GM18519 (cell line): ENCODE data around the gene ANOS1.
"Not testable (repeated sequence)": the region's sequence is repeated elsewhere in the genome, so short reads cannot be mapped to it uniquely, and the experiment has no call there.

ENCODE experiments used
- ATAC-seq: cut with Tn5 transposase; IDR thresholded peaks from one replicate; pipeline ENCODE4 v1.9.1; 2021; ENCODE audit warnings: mild to moderate bottlenecking, moderate library complexity; ENCODE audit not compliant: unreplicated experiment, low FRiP score

The ANOS1 gene

DNA sequence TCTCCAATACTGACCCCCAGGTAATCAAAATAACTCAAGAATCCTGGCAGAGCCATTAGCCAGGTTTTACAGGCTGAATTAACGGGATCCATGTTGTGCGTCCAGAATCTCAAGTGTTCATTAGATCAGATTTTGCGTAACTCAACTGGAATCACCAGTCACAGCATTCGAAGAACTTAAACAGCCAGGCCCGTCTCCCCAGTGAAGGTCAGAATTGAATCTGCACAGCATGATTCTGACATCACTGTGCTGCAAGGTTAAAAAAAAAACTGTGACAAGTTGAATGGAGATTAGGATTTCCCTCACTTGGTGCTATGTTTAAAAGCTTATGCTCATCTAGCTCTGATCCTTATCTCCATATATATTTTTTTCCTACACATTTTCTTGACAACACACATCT lies 96.1 kb downstream of the ANOS1 start:
- no peak for ATAC-seq

DNA sequence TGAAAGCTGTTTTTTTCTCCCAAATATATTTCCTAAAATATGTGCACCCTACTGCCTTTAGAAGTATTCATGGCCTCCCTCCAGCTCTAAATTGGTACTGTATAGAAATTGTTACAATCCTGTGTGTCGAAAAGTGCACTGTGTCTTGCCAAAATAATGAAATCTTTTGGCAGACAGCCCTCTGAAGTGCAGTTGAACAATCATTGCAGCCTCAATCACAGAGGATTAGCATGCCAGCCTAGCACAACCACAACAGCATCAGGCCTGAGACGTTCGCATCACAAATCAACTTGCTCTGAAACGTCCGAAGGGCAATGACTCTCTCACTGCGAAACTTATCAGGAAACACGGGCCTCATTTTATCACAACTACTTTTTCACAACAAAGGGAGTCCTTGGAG lies 99.0 kb downstream of the ANOS1 start:
- ATAC-seq = no peak

DNA sequence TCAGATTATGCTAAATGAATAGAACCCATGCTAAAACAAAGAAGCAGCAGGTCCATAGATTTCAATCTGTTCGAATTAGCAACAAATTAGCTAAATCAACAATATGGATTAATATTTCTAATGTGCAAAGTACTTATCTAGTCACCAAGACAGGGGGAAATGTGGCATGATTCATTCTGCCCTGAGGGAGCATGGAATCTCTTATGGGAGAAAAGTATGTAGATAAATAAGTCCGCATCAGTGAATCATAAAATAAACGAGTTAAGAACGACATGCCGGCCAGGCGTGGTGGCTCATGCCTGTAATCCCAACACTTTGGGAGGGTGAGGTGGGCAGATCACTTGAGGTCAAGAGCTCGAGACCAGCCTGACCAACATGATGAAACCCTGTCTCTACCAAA lies 102.1 kb downstream of the ANOS1 start:
- no peak for ATAC-seq

DNA sequence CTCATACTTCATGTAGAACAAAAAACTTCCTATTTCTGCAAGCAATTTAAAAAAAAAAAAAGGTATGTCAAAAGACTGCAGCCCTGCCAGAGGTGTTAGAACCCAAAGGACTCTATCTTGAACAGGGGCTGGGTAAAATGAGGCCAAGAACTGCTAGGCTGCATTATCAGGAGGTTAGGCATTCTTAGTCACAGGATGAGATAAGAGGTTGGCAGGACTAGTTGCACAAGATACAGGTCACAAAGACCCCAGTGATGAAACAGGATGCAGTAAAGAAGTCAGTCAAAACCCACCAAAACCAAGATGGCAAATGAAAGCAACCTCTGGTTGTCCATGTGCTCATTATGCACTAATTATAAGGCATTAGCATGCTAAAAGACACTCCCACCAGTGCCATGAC lies 104.1 kb downstream of the ANOS1 start:
- no peak for ATAC-seq

DNA sequence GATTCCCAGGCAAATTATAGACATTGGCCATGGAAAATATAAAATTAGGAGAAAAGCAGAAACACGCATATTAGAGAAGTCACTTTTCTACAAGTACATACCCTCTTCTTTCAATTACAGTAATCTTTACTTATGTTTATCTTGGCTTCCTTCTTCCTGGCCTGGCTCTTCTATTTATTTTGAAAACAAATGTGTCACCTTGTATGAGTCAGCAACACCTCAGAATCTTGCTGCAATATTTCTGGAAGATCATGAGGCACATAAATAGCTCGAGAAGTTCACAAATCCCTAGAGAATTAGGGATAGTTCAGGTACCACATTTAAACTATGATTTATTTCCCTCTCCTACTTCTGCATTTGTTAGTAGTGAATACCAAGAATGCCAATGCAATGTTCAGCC lies 124.6 kb downstream of the ANOS1 start:
- no peak for ATAC-seq

DNA sequence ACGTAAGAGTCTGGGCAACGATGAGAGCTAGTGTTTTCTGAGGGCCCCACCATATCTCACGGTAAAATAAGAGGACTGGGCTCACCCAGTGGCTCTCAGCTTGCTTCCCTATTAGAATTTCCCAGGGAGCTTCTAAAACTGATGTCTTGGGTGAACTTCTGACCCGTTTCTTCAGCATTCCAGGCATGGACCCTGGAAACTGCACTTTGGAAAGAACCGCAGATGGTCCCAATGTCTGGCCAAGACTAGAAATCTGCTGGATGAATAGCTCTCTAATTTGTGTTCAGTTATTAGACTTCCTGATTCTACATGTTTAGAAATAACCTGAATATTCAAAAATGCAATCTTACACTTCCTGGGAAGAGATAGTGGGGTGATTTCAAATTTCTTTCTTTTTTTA lies 127.8 kb downstream of the ANOS1 start:
- no peak for ATAC-seq

DNA sequence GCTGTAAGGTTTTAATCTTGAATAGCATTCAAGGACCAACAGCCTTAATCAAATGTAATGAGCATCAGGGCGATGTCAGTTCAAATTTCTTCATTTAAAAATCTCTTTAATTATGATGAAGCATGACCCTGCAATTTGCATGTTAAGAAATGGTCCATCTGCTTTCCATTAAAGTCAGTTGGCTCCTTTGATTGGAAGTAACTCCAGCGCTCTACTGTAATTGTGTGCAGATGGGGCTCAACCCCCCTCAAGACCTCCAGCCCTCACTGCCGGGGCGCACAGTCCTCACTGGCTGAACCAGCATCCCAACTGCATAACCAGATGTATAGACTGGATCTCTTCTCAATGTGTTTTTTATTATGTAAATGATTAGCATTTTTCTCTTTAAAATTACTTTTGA lies 140.4 kb downstream of the ANOS1 start:
- no peak for ATAC-seq

DNA sequence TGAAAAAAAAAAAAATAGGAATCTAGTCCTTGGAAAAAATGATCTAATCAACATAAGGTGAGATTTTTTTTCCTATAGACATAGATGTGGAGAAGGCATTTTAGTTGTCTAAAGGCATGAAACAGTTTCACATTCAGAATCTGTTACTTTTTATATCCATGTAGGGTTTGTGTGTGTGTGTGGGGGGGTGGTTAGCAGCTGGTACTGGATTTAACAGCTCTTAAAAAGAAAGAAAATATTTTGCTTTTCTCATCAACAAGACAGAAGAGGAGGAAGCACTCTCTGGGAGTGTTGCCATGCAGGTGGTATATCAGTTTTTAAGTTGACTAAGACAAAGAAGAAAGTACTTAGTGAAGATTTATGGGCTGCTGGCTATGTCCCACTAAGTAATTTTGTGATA lies 145.0 kb downstream of the ANOS1 start:
- ATAC-seq = no peak

DNA sequence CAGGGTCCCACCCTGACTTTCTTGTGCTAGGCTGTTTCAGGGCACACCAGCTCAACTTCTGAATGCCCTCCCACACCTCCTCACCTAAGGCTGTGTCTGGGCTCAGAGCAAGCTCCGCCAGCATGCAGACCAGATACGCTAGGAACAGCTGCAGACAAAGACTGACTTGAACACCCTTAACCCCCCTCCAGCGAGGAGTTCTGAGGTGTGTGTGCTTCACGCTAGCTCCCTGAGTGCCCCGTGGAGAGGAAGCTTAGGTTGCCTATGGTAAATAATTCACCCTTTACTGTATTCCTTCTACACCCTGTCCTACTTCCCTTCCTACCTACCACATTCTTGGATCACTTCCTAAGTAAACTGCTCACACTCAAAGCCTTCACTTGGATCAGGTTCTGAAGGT lies 152.3 kb downstream of the ANOS1 start:
- ATAC-seq = no peak

DNA sequence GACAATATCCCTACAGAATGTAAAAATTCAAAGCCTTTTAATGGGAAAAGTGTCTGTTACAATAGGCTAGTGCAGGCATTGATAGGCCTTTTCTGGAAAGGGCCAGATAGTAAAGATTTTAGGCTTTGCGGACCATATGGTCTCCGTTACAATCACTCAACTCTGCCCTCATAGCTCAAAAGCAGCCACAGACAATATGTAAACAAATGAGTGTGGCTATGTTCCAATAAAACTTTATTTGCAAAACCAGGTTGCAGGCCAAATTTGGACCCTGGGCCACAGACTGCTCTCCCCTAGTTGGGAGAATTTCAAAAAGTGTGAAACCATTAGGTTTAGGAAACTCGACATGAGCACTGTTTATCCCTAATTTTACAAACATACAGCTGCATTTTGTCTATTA lies 155.1 kb downstream of the ANOS1 start:
- ATAC-seq = no peak

DNA sequence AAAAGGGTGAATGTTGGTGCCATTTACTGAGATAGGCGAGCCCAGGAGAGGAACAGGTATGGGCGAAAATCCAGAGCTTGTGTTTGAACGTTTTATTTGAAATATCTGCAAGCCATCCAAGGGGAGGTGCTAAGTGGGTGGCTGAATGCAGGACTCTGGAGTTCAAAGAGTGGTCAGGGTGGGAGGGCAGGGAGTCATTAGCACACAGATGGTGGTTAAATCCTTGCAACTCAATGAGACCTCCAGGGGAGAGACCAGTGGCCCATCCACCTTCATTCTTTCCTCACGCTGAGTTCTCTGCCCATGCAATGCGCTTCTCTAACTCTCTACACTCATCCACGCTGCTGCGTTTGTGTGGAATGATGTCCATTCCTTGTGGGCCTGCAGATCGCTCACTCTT lies 166.2 kb downstream of the ANOS1 start:
- no peak for ATAC-seq

DNA sequence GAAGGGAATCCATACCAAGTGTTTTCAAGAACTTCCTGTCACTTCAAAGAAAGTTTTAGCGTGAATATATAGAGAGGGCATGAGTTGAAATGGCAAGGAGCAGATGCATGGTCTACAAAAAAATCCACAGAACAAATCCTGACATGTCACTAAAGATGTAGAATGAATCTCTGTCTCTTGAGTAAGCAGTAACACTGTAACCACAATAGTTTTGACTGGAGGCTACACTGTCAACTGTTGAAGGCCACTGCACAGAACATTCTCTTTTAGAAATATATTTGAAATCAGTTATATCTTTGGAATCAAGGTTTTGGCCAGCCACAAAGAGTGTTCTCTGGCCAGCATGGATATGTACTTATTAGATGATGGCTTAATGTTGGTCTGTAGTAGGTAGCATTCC lies 183.5 kb downstream of the ANOS1 start:
- ATAC-seq = no peak

DNA sequence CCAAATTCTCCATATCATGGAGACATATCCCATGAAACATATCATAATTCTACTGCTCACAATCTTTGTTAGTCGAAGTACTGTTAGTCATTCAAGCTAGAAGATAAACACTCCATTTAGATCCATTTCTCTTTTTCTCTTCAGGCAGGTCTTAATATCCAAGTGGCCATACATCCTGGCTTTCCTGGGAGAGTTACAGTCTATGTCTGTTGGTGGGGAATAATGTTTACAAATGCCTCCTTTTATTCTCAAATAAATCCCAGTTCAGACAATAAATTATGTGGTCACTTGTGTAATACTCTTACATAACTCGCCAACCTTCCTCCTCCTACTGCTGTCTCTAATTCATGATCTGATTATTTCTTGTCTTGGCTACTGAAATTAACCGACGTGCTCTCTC lies 185.2 kb downstream of the ANOS1 start:
- no peak for ATAC-seq

DNA sequence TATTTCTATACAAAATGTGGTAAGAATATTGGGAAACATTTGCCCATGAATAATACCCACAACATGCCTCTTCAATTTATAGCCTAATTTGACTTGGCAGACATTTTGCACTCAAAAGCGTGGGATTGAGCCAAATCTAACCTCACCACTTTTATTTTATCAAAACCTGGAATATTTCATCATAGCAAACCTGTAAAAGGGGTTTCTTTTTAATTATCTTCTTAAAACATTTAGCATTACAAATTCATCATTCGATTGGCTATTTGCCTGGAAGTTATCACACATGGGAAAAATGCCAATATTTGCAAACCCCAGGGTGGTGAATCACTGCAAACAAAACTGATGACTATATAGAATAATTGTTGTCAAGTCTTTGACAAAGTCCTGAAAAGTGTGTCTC lies 211.1 kb downstream of the ANOS1 start:
- ATAC-seq = no peak

DNA sequence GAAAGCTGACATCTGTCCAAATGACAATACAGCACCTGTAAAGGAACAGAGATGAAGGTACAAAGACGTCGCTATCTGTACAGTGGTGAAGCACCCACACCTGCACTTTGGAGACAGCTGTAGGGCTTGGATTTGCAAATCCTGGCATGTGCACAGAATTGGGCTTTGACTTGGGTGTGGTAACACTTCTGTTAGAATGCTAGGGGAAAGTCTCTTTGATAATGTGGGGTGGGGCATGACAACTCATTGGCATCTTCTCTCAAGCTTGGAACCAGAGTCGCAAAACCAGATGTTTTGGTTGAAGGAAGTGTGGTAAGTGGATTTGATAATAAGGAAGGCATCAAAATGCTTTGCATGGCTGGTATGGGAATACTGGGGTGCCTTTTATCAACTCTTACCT lies 211.8 kb downstream of the ANOS1 start:
- ATAC-seq = no peak

DNA sequence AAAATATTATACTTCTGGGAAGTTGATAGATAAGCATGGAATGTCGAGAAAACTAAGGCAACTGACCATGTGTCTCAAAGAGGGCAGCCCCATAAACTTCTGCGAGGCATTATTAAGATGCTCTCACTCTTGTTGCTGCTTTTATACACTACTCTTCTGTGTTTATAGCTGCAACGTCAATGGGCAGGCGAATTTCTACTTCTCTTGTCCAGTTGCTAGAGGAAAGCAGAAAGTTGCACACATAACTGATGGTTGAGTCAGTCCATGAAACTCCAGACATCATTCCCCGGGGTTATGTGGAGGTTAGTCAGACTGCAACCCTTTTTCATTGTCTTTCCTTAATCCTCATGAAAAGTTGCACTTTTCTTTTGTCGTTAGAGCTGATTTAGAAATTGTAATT lies 227.5 kb downstream of the ANOS1 start:
- no peak for ATAC-seq

DNA sequence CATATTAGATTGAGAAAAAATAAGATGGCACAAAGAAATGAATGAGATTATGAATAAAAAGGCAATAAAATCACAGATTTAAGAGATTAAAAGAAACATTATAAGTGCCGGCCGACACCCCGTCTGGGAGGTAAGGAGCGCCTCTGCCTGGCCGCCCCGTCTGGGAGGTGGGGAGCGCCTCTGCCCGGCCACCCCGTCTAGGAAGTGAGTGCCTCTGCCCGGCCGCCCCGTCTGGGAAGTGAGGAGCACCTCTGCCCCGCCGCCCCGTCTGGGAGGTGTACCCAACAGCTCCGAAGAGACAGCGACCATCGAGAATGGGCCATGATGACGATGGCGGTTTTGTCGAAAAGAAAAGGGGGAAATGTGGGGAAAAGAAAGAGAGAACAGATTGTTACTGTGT lies 229.8 kb downstream of the ANOS1 start:
- ATAC-seq = not testable (repeated sequence)

DNA sequence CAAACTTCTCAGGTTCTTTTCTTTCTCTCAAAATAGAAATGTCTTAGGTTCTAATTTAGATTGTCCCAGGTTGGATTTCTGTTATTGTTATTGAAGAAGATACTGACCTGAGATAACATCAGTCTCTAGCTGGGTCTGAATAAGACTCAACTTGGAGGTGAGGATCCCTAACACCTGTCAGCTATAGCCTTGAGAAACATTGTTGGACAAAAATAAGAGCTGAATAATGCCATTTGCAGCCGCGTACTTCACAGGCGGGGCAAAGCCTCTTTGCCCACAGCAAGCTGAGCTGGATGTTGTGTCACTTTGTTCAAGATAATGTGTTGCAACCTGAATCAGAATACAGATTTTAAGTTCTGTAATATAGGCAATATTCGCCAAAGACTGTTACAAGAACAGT lies 231.7 kb downstream of the ANOS1 start:
- ATAC-seq = no peak

DNA sequence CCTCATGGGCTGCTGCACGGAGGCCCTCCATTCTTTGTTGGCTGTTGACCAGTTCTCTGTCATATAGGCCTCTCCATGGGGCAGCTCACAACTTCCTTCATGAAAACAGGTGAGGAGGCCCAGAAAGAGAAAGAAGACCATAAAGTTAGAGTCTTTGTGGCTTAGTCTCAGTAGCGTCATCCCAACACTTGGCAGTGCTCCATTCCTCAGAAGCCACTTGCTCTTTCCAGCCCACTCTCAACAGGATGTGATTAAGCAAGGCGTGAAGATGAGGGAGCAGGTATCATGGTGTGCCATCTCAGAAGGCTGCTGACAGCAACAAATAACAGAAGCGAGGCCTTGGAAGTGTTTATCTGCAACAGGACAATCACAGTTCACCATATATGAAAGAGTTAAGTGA lies 236.9 kb downstream of the ANOS1 start:
- not testable (repeated sequence) for ATAC-seq

DNA sequence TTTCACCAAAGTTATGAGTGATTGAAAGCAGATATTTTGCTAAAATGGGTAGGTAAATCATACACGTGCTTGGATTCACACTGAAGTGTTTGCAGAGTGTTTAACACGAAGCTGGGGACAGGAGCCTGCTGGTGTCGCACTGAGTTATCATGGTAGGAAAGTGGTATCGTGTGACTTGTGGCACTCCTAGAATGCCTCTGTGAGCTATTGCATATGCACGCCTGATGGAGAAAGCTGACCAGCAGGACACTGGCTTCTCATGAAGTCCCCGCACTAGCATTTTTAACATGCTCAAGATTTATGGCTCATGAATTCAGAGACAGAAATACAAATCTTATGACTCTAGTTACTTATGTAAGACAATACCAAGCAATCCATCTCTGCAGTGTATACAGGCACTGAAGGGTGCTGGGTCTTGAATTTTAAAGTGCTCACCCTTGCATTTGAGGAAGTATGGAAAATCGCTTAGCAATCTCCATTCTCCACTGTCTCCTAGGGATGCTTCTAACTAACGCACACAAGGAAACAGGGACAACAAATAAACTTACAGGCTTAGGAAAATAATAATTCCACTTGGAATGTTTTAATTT lies 247.5 kb downstream of the ANOS1 start:
- no peak for ATAC-seq
